CD14-positive monocyte (primary cell): ENCODE measurements around the gene BBS9. TPM values are rescaled to one million over a fixed set of nuclear protein-coding genes. Genes with fewer than 3 reads are reported as not detected.

ENCODE experiments used
- DNase-seq, 3 donors: peaks; one replicate each; pipeline ENCODE4 v3.0.0-alpha.2; 2011 to 2022
- H2AFZ ChIP-seq: 2 replicates; pipeline ENCODE4 v1.6.0; 2012; ENCODE audit warnings: mild to moderate bottlenecking, low read depth, low read length, inconsistent platforms; ENCODE audit not compliant: insufficient read depth, poor library complexity, severe bottlenecking
- H3K27ac ChIP-seq, 2 donors: 1 replicate in 1 of 2; 2 replicates in 1 of 2; pipeline ENCODE4 v1.5.1; 2012 to 2013; ENCODE audit warnings: low read length in 2 of 2, control low read depth in 1 of 2, inconsistent platforms in 1 of 2, low read depth in 1 of 2, mild to moderate bottlenecking in 1 of 2
- H3K27me3 ChIP-seq, 2 donors: one replicate each; pipeline versions ENCODE4 v1.6.0 to v1.6.1; 2011 to 2013; ENCODE audit warnings: low read length in 2 of 2; ENCODE audit not compliant: control insufficient read depth in 2 of 2, insufficient read depth in 2 of 2
- H3K36me3 ChIP-seq, 2 donors: replicated peaks in 1 of 2; 1 replicate in 1 of 2; 2 replicates in 1 of 2; pipeline versions ENCODE4 v1.5.1 to v1.6.1; 2012 to 2013; ENCODE audit warnings: low read length in 2 of 2, control low read depth in 1 of 2, inconsistent platforms in 1 of 2, mild to moderate bottlenecking in 1 of 2; ENCODE audit not compliant: insufficient read depth in 2 of 2, control insufficient read depth in 1 of 2
- H3K4me1 ChIP-seq, 2 donors: 1 replicate in 1 of 2; 2 replicates in 1 of 2; pipeline versions ENCODE4 v1.5.1 to v1.6.1; 2012 to 2013; ENCODE audit warnings: low read length in 2 of 2, control low read depth in 1 of 2, inconsistent platforms in 1 of 2, mild to moderate bottlenecking in 1 of 2, moderate library complexity in 1 of 2; ENCODE audit not compliant: insufficient read depth in 2 of 2, control insufficient read depth in 1 of 2
- H3K4me2 ChIP-seq: replicated peaks from 2 replicates; pipeline ENCODE3; 2012; ENCODE audit warnings: low read length, moderate library complexity, mild to moderate bottlenecking; ENCODE audit not compliant: poor library complexity, severe bottlenecking; ENCODE audit errors: extremely low read depth
- H3K4me3 ChIP-seq, 3 experiments: fragments of 200-600 bp in 1 of 3; sonication (generic) in 1 of 3; replicated peaks in 1 of 3; 1 replicate in 2 of 3; 2 replicates in 1 of 3; pipeline ENCODE4 v1.5.1; 2011 to 2013; ENCODE audit warnings: low read length in 3 of 3, mild to moderate bottlenecking in 3 of 3, control low read depth in 2 of 3, low read depth in 2 of 3, inconsistent platforms in 1 of 3, moderate library complexity in 1 of 3
- H3K79me2 ChIP-seq: 2 replicates; pipeline ENCODE4 v1.6.0; 2012; ENCODE audit warnings: mild to moderate bottlenecking, control low read depth, inconsistent platforms, low read length, moderate library complexity; ENCODE audit not compliant: insufficient read depth
- H3K9ac ChIP-seq: 2 replicates; pipeline ENCODE4 v1.6.0; 2017; ENCODE audit warnings: low read length, mild to moderate bottlenecking; ENCODE audit not compliant: insufficient read depth, poor library complexity, severe bottlenecking
- H3K9me3 ChIP-seq, 2 donors: replicated peaks in 1 of 2; 1 replicate in 1 of 2; 2 replicates in 1 of 2; pipeline versions ENCODE4 v1.5.1 to v1.6.1; 2012 to 2013; ENCODE audit warnings: low read length in 2 of 2, control low read depth in 1 of 2; ENCODE audit not compliant: control insufficient read depth in 1 of 2, insufficient read depth in 1 of 2
- H4K20me1 ChIP-seq: 2 replicates; pipeline ENCODE4 v1.6.0; 2012; ENCODE audit warnings: mild to moderate bottlenecking, low read length, control low read depth, moderate library complexity; ENCODE audit not compliant: insufficient read depth
- H3K27ac Mint-ChIP-seq, 7 donors: one replicate each; pipeline ENCODE4 v1.8.0; 2020; ENCODE audit warnings: mild to moderate bottlenecking in 7 of 7, mixed read lengths in 7 of 7, moderate library complexity in 6 of 7, inconsistent platforms in 2 of 7
- H3K27me3 Mint-ChIP-seq, 3 donors: one replicate each; pipeline ENCODE4 v1.8.0; 2021 to 2022; ENCODE audit warnings: low read depth in 3 of 3, mild to moderate bottlenecking in 3 of 3, mixed read lengths in 3 of 3, moderate library complexity in 3 of 3, inconsistent platforms in 1 of 3
- H3K36me3 Mint-ChIP-seq, 2 donors: one replicate each; pipeline ENCODE4 v1.8.0; 2020; ENCODE audit warnings: mixed read lengths in 2 of 2, inconsistent platforms in 1 of 2, mild to moderate bottlenecking in 1 of 2
- H3K4me1 Mint-ChIP-seq: one replicate; pipeline ENCODE4 v1.8.0; 2020; ENCODE audit warnings: mild to moderate bottlenecking, mixed read lengths
- H3K4me3 Mint-ChIP-seq, 2 donors: one replicate each; pipeline ENCODE4 v1.8.0; 2020; ENCODE audit warnings: mild to moderate bottlenecking in 2 of 2, mixed read lengths in 2 of 2, moderate library complexity in 1 of 2
- H3K9me3 Mint-ChIP-seq, 7 donors: one replicate each; pipeline ENCODE4 v1.8.0; 2020 to 2022; ENCODE audit warnings: mixed read lengths in 7 of 7, mild to moderate bottlenecking in 6 of 7, moderate library complexity in 6 of 7, inconsistent platforms in 2 of 7
- CTCF ChIP-seq: fragments of 200-600 bp; IDR thresholded peaks from one replicate; pipeline ENCODE4 v1.8.0; 2022; ENCODE audit warnings: antibody characterized with exemption, mild to moderate bottlenecking
- WGBS: methylation state at CpG from one replicate; pipeline ENCODE4 v1.1.5; 2013; ENCODE audit warnings: missing lambda C conversion rate; ENCODE audit not compliant: insufficient coverage; 5-methylcytosine and 5-hydroxymethylcytosine counted together
- intact Hi-C, 2 donors: fragments of 100-400 bp; cut with micrococcal nuclease; formaldehyde crosslinking; loops; one replicate each; pipeline versions ENCODE4 v1.15.0 to v1.15.1; 2023
- polyA plus RNA-seq, 3 donors: library from polyadenylated mRNA; depleted of rRNA in 1 of 3; unstranded in 2 of 3; stranded (reverse) in 1 of 3; fragments of 300-500 nt in 2 of 3; fragments of >200 nt in 1 of 3; fragmentation: Illumina TruSeq in 2 of 3; gene quantifications; 1 replicate in 2 of 3; 2 replicates in 1 of 3; pipeline ENCODE4 v1.2.3, GENCODE V29; 2012 to 2021

Gene BBS9
- polyA plus RNA-seq, 3 donors = 4.9 to 7.5 (median 6.8) TPM

- H3K9me3 Mint-ChIP-seq = peaks cover 0 to 7% (median 3%) of the 10 kb centered on the region in 7 donors
- Histone ChIP-seq H3K4me1 (no peaks in the 10 kb centered on the region), H3K27ac (no peak overlapping the region), H3K4me2 (no peak overlapping the region), H4K20me1 (no peaks in the 10 kb centered on the region), H3K4me3 (no peak overlapping the region), H3K36me3 (peaks cover 3 to 16% of the 10 kb centered on the region in 2 donors), H3K9ac (no peak overlapping the region), H3K9me3 (no peaks in the 10 kb centered on the region), H2AFZ (no peak overlapping the region), H3K79me2 (no peaks in the 10 kb centered on the region), H3K27me3 (no peaks in the 10 kb centered on the region)
- peaks cover 9 to 14% of the 10 kb centered on the region in 2 donors for H3K36me3 Mint-ChIP-seq
- no CpG with 5 or more reads among the region's 7 CpGs for WGBS
- DNase-seq = no peak
- peaks cover 0 to 2% (median 0%) of the 10 kb centered on the region in 3 donors for H3K27me3 Mint-ChIP-seq
- H3K4me1 Mint-ChIP-seq = no peaks in the 10 kb centered on the region
- H3K27ac Mint-ChIP-seq = no peak overlapping the region
- no peak for TF ChIP-seq CTCF
- intact Hi-C loops = no loop called here
- H3K4me3 Mint-ChIP-seq = no peak overlapping the region
These were observed 40.2 kb upstream of the BBS9 start for GRCh38 chr7:33089142-33089541.

DNA sequence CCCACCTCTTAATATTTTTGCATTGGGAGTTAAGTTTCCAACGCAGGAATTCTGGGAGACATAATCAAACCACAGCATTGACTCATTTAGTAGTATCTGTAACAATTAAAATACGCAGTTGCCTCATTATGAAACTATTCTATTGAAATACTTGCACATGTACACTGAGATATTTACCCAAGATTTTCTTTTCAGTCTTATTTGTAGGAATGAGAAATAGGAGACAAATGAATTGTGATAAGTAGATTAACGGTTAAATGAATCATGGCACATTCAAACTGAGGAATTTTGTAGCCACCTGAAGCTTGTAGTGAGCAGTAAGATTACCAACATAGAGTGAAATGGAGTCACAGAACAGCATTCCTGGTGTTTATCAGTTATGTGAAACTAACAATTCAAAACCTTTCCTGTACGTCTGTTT lies 38.2 kb upstream of the BBS9 start:
- H2AFZ ChIP-seq = no peak overlapping the region
- no peaks in the 10 kb centered on the region for H3K79me2 ChIP-seq
- no peak for TF ChIP-seq CTCF
- no peaks in the 10 kb centered on the region for H3K4me1 Mint-ChIP-seq
- DNase-seq = no peak
- no peaks in the 10 kb centered on the region for H4K20me1 ChIP-seq
- intact Hi-C loops = no loop called here
- WGBS = 100% methylated on average over 1 of the region's 4 CpGs
- H3K27me3 ChIP-seq = no peaks in the 10 kb centered on the region
- H3K27me3 Mint-ChIP-seq = peaks cover 0 to 2% (median 0%) of the 10 kb centered on the region in 3 donors
- no peaks in the 10 kb centered on the region for H3K9me3 ChIP-seq
- no peak overlapping the region for H3K27ac Mint-ChIP-seq
- peaks cover 16 to 34% of the 10 kb centered on the region in 2 donors for H3K36me3 ChIP-seq
- no peak overlapping the region for H3K4me2 ChIP-seq
- H3K36me3 Mint-ChIP-seq = peaks cover 25 to 29% of the 10 kb centered on the region in 2 donors
- H3K4me3 ChIP-seq = no peak overlapping the region
- H3K27ac ChIP-seq = no peak overlapping the region
- no peak overlapping the region for H3K9ac ChIP-seq
- H3K9me3 Mint-ChIP-seq = peaks cover 0 to 5% (median 2%) of the 10 kb centered on the region in 7 donors
- no peaks in the 10 kb centered on the region for H3K4me1 ChIP-seq
- H3K4me3 Mint-ChIP-seq = no peak overlapping the region
